GM18870 (cell line): Measurements from ENCODE around the gene MAPK1.
"Not testable (repeated sequence)": the region's sequence is repeated elsewhere in the genome, so short reads cannot be mapped to it uniquely, and the experiment has no call there.

ENCODE experiments used
- ATAC-seq: cut with Tn5 transposase; IDR thresholded peaks from one replicate; pipeline ENCODE4 v1.9.1; 2021; ENCODE audit warnings: moderate library complexity; ENCODE audit not compliant: unreplicated experiment

Gene MAPK1

DNA sequence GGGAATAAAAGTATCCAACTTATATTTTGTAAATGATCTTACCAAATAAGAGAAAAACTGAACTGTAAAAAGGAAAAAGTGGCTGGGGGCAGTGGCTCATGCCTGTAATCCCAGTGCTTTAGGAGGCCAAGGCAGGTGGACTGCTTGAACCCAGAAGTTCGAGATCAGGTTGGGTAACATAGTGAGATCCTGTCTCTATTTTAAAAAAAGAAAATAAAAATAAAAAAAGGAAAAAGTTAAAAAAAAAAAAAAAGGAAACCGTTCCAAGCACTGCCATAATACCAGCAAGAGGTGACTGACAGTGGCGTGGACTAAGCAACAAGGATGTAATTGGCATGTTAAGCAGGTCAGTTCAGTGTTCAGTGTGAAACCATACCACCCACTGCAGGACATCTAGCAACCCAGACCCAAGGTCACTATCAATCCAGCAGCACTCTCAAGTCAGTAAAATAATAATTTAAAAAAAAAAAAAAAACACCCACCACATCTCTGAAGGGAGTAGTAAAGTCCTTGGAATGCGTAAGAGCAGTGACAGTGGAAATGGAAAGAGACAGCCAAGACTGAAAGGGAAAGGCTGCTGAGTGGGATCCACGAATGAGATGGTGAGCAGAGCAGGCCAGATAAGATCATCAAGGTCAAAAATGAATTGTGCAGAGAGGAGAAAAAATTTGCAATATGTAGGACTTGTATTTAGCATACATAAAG, 43.6 kb downstream of the MAPK1 start:
- no peak for ATAC-seq

DNA sequence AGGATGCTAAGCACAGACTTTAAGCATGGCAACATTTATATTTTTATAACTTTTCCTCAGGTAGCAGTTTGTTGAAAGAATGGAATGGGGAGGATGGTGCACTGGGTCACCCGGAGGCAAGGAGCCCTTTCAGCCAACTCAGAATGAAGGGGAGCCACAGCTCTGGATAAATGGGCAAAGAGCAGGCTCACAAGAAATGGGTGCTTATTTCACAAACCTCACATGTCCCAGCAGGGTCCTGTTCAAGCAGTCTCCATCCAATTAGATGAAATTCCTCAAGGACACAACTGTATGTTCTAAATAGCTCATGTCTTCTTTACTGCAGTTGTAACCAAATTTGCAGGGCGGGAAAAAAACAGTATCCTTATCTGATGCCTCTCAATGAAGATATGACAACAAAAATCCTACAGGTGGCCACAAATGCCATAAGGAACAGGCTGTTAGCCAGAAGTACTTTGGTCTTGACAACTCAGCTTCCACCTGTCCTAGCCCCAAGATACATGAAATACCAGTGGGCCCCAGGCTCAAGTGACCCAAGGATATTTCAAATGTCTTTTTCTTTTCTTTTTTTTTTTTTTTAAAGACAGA, 48.2 kb downstream of the MAPK1 start:
- ATAC-seq: no peak

DNA sequence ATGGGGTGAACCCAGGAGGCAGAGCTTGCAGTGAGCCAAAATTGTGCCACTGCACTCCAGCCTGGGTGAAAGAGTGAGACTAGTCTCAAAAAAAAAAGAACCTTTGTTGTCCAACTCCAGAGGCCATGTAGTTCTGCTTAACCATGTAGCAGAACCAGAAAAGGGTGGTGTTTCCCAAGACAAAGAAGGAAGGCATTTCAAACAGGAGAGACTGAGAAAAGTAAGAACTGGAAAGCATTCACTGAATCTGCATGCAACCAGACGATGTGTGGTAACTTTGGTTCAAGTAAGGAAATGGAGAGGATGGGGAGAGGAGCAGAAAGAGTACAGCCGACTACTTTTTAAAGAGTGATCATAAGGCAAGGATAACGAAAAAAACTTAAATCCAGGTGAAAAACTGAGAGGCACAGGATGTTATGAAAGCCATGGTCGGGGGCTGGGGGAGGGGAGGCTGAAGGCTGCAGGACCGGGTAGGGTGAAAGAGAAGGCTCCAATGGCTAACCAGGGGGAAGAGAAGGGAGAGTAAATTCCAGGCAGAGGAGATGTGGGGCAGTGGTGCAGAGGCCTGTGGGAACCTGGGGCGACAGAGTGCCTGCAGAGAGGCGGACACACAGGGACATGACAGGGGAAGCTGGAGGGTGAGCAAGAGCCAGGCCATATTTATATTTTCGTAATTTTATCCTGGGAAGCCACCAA, 48.8 kb downstream of the MAPK1 start:
- ATAC-seq: no peak

DNA sequence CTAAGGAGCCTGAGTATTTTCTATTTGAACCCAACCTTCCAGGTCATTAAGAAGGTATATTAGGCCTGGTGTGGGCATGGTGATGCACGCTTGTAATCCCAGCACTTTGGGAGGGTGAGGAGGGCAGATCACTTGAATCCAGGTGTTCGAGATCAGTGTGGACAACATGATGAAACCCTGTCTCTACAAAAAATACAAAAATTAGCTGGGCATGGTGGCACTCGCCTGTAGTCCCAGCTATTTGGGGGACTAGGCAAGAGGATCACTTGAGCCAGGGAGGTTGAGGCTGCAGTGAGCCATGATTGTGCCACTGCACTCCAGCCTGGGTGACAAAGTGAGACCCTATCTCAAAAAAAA, 50.0 kb downstream of the MAPK1 start:
- ATAC-seq: not testable (repeated sequence)

DNA sequence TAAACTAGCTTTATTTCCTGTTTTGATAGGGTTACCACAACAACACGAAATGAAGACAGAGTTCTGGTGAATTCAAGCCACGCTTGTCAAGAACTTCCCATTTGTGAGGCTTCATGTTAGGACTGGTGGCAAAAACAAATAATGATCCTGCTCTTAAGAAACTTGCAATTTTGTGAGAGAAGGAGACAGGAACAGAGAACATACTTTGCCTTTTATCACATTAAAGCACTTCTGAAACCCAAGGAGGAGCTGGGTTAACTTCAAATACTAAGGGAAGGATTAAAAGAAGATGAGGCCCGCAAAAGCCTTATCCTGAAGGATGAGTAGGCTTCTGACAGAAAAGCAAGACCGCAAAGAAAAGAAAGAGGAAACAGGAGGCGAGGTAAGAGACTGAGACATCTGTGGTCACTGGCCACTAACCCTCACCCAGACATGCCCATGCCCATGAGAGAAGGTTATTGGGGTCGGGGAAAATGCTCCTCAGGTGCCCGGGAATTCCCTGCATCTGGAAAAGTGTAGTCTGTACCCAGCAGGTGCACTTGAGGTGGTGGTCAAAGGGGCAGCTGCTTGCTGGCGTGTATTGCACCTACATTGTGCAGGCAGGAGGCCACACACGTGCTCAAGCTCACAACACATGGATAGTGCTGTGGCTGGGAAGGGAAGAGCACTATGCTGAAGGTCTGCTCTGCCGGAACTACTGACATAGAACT, 50.5 kb downstream of the MAPK1 start:
- no peak for ATAC-seq

DNA sequence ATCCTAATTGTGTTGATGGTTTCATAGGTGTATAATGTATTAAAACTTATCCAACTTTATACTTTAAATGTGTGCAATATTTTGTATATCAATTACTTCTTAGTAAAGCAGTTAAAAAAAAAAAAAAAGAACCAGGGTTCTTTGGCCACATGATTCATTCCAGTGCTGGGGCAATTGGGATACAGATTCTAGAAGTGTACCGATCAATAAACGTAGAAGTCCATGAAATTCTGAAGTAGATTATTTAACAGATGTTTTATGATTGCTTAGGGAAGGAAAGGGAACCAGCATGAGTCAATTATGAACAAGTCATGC, 51.0 kb downstream of the MAPK1 start:
- ATAC-seq: no peak

DNA sequence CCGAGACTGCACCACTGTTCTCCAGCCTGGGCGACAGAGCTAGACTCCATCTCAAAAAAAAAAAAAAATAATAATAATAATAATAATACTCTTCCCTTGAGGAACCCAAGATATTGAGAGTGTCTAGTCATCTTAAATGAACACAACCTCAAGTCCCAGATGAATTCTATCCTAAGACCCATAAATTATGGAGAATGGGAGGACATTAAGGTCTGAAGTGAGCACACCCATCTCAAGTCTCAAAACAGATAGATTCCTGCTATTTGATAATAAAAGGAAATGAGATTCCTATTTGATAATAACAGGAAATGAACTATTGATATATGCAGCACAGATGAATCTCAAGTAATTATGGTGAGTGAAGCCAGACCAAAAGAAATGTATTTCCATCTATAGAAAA, 51.5 kb downstream of the MAPK1 start:
- no peak for ATAC-seq

DNA sequence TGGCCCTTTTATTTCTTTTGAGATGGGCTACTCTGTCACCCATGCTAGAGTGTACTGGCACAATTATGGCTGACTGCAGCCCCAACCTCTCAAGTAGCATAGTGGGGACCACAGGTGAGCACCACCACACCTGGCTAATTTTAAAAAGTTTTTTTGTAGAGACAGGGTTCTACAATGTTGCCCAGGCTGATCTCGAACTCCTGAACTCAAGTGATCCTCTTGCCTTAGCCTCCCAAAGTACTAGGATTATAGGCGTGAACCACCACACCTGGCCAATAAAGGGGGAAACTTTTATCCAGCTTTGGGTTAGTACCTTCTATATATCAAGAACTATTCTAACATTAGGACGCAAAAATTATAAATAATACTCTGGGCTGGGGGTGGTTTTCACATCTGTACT, 52.1 kb downstream of the MAPK1 start:
- no peak for ATAC-seq

DNA sequence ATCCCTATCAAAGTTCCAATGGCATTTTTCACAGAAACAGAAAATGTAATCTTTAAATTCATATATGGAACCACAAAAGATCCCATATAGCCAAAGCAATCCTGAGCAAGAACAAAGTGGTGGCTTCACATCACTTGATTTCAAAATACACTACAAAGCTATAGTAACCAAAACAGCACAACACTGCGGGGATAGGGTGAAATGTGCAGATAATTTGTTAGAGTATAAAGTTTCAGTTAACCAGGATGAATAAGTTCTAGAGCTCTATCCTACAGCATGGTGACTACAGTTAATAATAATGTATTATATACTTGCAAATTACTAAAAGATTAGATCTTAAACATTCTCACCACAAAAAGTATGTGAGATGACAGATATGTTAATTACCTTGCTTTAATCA, 55.5 kb downstream of the MAPK1 start:
- no peak for ATAC-seq

DNA sequence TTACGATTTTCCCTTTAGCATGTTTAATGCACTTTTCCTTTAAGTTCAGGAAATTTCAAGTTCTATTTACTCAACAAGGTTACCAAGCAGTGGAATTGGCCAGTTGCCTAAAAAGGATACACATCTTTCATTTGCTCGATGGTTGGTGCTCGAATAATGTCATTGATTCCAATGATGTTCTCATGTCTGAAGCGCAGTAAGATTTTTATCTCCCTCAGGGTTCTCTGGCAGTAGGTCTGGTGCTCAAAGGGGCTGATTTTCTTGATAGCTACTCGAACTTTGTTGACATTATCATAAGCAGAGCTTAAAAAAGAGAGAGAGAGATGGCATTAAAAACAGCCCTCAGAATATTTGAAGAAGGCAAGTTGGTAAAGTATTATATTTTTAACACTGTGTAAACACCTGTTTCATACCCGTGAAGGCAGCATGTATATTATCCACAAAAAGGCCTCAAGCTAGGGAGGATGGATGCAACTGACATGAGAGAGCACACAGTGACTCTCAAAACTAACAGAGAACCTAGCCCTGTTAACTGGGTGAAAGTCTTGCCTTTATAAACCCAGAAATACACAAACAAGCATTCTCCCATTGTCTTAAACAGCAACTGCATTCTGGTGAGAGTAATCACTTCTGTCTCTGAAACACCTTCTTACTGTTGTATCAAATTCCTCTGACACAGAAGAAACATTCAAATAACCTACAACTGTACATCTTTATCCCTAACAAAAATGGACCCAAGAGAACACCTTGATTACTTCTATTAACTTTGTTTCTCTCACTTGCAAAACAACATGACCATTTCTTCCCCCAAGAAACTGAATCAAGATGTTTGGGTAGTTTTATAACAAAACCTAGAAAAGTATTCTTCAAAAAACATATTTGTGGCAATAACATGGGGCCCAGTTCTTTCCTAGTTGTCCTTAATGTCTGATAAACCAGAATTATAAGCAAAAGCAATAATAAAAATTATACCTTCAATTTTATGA, 59.6 kb downstream of the MAPK1 start:
- no peak for ATAC-seq

DNA sequence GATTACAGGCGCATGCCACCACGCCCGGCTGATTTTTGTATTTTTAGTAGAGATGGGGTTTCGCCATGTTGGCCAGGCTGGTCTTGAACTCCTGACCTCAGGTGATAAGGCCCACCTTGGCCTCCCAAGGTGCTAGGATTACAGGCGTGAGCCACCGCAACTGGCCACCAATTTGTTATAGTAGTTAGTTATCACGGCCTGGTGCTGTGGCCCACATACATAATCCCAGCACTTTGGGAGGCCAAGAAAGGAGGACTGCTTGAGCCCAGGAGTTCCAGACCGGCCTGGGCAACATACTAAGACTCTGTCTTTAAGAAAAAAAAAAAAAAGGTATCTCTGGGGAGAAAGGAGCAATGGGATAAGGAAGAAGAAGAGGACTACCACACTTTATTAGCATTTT, 62.1 kb downstream of the MAPK1 start:
- not testable (repeated sequence) for ATAC-seq

DNA sequence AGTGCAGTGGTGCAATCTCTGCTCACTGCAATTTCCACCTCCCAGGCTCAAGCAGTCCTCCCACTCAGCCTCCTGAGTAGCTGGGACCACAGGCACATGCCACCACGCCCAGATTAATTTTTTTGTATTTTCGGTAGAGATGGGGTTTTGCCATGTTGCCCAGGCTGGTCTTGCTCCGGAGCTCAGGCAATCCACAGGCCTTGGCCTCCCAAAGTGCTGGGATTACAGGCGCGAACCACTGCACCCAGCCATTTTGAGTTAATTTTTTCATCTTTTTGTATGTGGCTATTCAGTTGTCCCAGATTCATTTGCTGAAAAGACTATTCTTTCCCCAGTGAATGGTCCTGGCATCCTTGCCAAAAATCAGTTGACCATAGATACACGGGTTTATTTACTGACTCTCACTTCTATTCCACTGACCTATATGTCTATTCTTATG, 63.6 kb downstream of the MAPK1 start:
- no peak for ATAC-seq

DNA sequence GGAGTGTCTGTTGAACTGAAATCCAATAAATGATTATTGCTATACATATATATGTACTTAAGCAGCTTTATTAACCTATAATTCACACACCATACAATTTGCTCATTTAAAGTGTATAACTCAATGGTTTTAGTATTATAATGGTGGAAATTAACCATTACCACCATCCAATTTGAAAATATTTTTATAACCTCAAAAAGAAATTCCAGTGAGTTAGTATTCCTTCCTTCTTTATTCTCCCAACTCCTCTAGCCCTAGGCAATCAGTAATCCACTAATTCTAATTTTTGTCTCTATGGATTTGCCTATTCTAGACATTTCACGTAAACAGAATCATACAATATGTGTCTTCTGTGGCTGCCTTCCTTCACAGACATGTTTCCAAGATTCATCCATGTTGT, 64.8 kb downstream of the MAPK1 start:
- ATAC-seq: no peak

DNA sequence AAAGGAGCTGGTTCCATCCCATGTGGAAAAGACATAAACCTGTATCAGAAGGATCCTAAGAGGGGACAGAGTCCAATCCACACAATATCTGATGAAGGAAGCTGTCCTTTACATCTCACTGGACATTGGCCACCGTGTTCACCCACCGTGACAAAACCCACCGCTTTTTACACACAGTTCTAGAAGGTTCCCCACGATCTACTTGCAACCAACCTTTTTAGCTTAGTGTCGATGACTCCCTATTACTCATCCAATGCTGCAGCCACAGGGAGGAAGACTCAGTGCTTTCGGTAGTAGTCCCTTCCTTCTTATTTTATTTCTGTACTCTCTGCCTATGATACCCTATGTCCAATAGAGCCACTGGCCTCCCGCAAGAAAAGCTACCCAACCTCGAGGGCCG, 65.4 kb downstream of the MAPK1 start:
- ATAC-seq: no peak

DNA sequence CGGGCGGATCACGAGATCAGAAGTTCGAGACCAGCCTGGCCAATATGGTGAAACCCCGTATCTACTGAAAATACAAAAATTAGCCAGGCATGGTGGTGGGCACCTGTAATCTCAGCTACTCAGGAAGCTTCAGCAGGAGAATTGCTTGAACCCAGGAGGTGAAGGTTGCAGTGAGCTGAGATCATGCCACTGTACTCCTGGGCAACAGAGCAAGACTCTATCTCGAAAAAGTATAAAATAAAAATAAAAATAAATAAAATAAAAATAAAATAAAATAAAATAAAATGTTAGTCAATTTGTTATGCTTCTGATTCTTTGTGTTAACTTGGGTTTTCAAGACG, 66.2 kb downstream of the MAPK1 start:
- not testable (repeated sequence) for ATAC-seq

DNA sequence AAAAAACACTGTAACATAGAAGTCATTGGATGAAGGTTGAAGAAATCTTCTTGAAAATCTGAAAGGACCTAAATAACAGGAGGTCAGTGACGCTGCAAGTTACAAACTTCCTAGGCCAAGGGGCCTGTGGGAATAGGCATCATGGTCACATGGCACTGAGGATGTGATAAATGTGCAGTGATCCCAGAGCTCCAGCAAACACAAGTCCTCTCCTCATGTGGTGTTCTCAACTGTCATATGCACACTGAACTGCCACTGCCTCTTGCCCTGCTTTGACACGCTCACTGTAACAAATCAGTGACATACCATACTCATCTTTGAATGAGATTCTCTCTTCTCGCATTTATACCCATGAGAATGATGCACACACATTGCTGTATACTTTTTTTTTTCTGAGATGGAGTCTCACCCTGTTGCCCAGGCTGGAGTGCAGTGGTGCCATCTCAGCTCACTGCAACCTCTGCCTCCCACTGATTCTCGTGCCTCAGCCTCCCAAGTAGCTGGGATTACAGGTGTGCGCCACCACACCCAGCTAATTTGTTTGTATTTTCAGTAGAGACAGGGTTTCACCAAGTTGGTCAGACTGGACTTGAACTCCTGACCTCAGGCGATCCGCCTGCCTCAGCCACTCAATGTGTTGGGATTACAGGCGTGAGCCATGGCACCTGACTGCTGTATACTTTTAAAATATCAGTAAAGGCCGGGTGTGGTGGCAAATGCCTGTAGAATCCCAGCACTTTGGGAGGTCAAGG, 66.7 kb downstream of the MAPK1 start:
- ATAC-seq: no peak

DNA sequence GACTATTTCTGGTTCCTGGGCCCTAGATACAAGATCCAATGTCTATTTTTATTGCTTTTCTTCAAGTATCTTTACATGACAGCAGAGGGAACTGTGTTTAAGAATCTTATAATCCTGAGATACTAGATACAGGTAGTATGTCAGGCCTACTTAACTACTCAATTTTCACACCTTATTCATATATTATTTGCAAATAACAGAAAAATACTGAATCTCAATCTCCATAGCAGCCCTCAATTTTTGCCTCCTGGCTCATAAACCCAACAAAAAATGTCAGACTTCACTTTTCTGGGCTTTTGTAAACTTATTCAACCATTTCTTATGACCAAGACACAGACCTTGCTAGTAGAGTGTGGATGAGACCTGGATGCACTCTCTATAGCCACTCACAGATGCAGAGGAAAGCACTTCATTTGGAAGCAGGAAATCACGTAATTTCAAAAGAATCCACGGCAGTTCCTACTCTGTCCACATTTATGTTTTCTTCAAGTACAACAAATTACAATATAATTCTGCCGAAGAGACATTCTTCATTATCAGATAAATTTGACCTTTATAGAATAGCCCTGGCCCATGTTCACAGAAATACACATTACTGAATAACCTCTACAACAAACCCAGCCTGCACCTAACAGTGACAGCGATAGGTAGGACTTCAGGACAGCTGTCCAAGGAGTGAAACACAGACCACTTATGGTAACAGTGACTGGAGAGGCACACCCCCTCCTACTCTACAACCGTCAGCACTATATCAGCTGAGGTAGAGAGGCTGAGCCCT, 69.8 kb downstream of the MAPK1 start:
- ATAC-seq: no peak

DNA sequence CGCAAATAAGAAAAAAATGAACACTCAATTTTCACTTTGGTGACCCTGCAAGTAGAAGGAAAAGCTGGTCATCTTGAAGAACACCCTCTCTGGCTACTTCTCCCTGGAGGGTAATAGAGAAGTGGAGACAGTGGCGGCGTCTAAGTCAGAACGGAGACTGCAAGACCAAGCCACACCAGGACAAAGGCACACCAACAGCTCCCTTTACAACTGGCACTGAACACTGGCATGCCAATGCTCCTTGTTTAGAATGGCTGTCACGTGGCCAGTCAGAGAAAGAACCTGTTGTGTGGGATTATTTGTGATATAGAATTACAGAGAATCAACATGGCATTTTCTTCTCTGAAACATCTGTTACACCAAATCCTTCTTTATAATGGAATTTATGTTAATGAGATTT, 70.6 kb downstream of the MAPK1 start:
- ATAC-seq: no peak

DNA sequence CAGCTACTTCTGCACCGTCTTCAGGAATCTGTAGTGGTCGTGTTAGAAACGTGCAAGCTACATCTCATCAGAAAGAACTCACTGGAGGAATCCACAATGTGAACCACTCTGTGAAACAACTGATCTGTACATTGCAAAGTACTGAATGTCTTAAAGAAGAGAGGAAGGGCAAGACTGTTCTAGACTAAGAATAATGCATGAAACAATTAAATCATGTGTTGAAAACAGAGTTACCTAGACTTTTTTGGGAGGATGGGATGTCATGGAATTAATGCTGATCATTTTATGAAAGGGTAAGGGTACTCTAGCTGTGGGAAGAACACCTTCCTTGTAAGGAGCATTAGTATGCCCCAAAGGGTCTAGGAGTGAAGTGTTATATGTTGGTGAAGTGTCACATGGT, 71.2 kb downstream of the MAPK1 start:
- ATAC-seq: no peak
